Muscle layer of colon (tissue), 2 donors: Measurements from ENCODE around the gene PIERCE2.

Source experiments
- H3K27ac ChIP-seq: one replicate; pipeline ENCODE4 v1.7.0; 2013; ENCODE audit warnings: low read depth, mild to moderate bottlenecking, low read length, moderate library complexity
- H3K27me3 ChIP-seq, 2 donors: one replicate each; pipeline ENCODE4 v1.7.0; 2013; ENCODE audit warnings: low read length in 2 of 2, mild to moderate bottlenecking in 2 of 2; ENCODE audit not compliant: insufficient read depth in 2 of 2, control insufficient read depth in 1 of 2
- H3K36me3 ChIP-seq: one replicate; pipeline ENCODE4 v1.7.0; 2013; ENCODE audit warnings: mild to moderate bottlenecking, low read length; ENCODE audit not compliant: insufficient read depth
- H3K4me1 ChIP-seq: one replicate; pipeline ENCODE4 v1.7.0; 2013; ENCODE audit warnings: mild to moderate bottlenecking, low read length; ENCODE audit not compliant: insufficient read depth
- H3K4me3 ChIP-seq, 2 donors: one replicate each; pipeline ENCODE4 v1.7.0; 2013; ENCODE audit warnings: low read length in 2 of 2, low read depth in 1 of 2, mild to moderate bottlenecking in 1 of 2, moderate library complexity in 1 of 2
- H3K9ac ChIP-seq: one replicate; pipeline ENCODE4 v1.7.0; 2013; ENCODE audit warnings: low read length
- H3K9me3 ChIP-seq: one replicate; pipeline ENCODE4 v1.7.0; 2013; ENCODE audit warnings: mild to moderate bottlenecking, low read length
- donor health status: abdominal sarcoma.
- donor health status: Adenocarcinoma of cecum.

The PIERCE2 gene, protein sequence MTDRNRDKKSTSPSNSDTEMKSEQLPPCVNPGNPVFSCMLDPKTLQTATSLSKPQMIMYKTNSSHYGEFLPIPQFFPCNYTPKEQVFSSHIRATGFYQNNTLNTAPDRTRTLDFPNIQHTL

DNA sequence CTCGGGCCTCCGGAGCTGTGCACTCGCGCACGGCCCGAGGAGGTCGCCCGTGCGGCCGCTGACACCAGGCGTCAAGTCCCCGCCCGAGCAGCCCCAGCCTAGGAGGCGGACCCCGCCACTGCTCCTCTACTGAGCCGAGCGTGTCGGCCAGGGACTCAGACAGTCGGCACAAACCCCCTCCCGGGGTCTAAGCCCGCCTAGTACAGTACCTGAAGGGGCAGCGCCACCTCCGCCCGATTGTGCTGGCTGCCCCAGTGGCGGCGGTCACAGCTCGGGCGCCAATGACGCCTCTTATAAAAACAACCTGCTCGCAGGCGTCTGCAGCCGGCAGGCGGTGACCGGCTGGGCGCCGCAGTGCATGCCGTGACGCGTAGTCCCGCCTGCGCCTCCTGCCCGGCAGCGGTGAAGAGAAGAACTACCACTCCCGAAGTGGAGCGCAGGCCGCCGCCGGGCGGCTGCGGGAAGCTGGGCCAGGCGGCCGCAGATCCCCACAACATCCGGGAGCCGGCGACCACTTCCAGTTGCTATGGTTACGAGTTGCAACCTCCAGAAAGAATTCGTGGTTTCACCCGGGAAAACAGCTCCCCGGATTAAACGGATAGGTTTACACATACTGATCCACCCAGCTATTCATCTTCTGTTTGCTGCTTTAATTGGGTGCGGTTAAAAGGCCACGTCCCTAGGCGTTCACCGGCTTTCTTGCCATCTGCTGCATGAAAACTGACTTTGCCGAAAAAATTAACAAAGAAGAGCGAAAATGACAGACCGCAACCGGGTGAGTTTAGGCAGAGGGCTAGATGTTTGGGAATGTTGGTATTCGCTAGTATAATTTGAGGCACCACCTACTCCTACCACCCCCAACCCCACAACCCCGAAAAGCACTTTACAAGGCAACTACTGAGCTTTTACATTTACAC, at the start of gene PIERCE2, which contains the start of gene CCPG1:
Gene PIERCE2, plus strand, starts transcription at position 484 of the 917 bp plus-strand sequence. Its CDS starts 274 bp downstream, at position 758.
Gene CCPG1, minus strand, starts transcription at position 348 of the 917 bp plus-strand sequence. CDS start 18,935 bp downstream, outside the sequence.
- Histone ChIP-seq H3K27me3 (no peaks in the 10 kb centered on the region), H3K9me3 (no peaks in the 10 kb centered on the region), H3K4me3 (peak within 1 kb of the TSS; percentile 71 to 96), H3K27ac (peak within 1 kb of the TSS; percentile 94), H3K9ac (peak within 1 kb of the TSS; percentile 68), H3K4me1 (peaks cover 4% of the 10 kb centered on the region), H3K36me3 (no peaks in the 10 kb centered on the region)

DNA sequence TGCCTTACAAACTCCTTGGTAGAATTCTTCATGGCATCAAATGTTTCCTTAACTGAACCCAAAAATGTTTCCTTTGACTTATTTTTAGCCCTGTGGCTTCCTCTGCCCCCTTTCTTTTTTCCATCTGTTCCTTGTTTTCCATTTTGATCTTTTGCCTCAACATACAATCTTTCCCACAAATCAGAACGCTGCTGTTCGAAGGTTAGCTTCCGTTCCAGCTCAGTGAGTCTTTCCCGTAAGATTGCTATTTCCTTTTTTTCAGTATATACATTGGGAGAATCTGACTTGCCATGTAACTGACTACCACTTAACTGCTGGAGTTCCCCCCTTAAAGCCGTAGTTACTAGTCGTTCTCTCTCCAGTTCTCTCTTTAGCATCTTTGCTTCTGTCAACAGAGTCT, 48.0 kb upstream of the PIERCE2 start:
- Histone ChIP-seq H3K4me3 (no peak overlapping the region), H3K4me1 (no peaks in the 10 kb centered on the region), H3K27ac (no peak overlapping the region), H3K9me3 (no peaks in the 10 kb centered on the region), H3K36me3 (peaks cover 11% of the 10 kb centered on the region), H3K27me3 (no peaks in the 10 kb centered on the region), H3K9ac (no peak overlapping the region)

DNA sequence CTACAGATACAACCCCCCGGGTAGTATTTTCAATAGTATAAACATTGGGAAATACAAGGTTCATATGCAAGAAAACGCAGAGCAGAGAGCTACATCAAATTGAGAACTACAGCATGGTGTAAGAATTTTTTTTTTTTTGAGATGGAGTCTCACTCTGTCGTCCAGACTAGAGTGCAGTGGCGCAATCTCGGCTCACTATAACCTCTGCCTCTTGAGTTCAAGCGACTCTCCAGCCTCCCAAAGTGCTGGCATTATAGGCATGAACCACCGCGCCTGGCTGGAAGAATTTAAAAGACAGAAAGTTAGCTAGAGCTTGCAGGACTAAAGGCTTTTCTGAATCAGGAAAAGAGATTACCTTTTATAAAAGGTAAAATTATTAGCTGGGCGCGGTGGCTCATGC, 47.2 kb upstream of the PIERCE2 start:
- no peak overlapping the region for H3K4me3 ChIP-seq
- H3K27ac ChIP-seq: no peak overlapping the region
- H3K27me3 ChIP-seq: no peaks in the 10 kb centered on the region
- H3K4me1 ChIP-seq: no peaks in the 10 kb centered on the region
- no peaks in the 10 kb centered on the region for H3K9me3 ChIP-seq
- no peak overlapping the region for H3K9ac ChIP-seq
- H3K36me3 ChIP-seq: peaks cover 11% of the 10 kb centered on the region

DNA sequence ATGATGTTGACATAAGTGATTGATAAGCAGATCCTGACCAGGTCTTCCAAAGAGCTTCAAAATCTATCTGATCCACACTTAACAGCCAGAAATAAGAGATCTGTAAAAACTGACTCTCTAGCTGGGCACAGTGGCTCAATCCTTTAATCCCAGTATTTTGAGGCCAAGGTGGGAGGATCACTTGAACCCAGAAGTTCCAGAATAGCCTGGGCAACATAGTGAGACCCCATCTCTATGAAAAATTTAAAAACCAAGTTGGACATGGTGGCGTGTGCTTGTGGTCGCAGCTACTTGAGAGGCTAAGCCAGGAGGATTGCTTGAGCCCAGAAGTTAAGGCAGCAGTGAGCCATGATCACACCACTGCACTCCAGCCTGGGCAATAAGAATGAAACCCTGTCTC, 45.7 kb upstream of the PIERCE2 start:
- Histone ChIP-seq H3K4me3 (no peak overlapping the region), H3K27me3 (no peaks in the 10 kb centered on the region), H3K36me3 (peaks cover 4% of the 10 kb centered on the region), H3K9me3 (no peaks in the 10 kb centered on the region), H3K9ac (no peak overlapping the region), H3K4me1 (no peaks in the 10 kb centered on the region), H3K27ac (no peak overlapping the region)

DNA sequence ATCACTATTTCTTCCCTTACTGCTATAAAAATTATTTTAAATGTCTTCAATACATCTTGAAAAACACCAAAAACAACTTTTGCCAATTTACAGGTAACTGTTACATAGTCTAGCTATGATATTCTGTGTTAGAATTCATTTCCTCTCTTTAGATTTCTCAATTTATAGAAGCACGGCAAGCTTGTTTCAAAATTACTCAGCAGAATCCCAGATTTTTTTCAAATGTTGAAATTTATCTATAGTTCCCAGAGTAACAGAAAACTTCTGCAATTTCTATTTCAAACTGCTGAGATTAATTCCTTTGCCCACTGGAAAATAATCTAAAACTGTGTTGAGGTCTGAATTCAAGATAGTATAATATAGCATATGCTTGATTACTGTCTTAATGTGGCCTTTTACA, 41.3 kb upstream of the PIERCE2 start:
- H3K9me3 ChIP-seq: no peaks in the 10 kb centered on the region
- no peaks in the 10 kb centered on the region for H3K4me1 ChIP-seq
- H3K27ac ChIP-seq: no peak overlapping the region
- H3K9ac ChIP-seq: no peak overlapping the region
- peaks cover 21% of the 10 kb centered on the region for H3K36me3 ChIP-seq
- no peaks in the 10 kb centered on the region for H3K27me3 ChIP-seq
- H3K4me3 ChIP-seq: no peak overlapping the region

DNA sequence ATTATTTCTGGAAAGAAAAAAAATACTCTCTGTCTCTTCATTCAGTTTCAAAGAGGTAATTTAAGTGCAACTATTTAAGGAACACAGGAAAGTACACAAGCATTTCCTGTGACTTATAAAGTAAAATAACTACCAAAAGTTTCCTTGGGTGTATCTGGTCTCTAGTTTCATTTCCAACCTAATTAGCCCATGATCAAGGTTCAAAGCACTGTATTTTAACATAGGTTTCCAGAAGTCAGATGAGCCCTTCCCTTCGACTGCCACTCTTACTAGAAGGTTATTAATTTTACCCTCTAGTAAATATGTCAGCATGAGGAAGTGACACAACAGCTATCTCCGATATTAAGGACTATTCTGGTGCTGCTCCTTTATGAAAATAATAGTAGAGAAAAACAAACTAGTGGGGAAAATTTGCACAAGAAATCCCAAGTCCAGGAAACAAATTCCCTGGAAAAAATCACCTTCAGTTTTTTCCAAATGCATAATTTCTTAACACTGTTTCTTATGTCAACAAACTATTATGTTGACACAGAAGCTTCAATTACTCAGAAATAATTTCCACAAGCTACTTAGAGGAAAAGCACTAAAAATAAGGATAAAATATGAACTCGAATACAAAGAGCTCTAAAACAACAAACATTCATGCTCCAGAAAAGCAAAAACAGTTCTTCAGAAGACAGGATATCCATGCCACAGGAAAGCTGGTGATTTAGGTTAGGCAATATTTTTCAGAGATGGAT, 35.4 kb upstream of the PIERCE2 start:
- H3K27ac ChIP-seq: no peak overlapping the region
- H3K4me3 ChIP-seq: no peak overlapping the region
- H3K36me3 ChIP-seq: peaks cover 49% of the 10 kb centered on the region
- no peaks in the 10 kb centered on the region for H3K4me1 ChIP-seq
- H3K9me3 ChIP-seq: no peaks in the 10 kb centered on the region
- H3K9ac ChIP-seq: no peak overlapping the region
- no peaks in the 10 kb centered on the region for H3K27me3 ChIP-seq

DNA sequence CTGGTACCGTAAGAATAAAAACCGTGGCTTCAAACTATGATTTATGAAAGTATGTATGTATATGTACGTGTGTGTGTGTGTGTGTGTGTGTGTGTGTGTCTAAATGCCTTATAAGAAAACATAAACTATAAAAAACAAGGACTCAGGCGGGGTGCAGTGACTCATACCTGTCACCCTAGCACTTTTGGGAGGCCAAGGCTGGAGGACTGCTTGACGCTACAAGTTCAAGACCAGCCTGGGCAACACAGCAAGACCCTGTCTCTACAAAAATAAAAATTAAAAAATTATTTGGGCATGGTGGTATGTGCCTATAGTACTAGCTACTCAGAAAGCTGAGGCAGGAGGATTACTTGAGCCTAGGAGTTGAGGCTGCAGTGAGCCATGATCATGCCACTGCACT, 29.2 kb upstream of the PIERCE2 start:
- H3K9me3 ChIP-seq: no peaks in the 10 kb centered on the region
- H3K4me1 ChIP-seq: no peaks in the 10 kb centered on the region
- H3K27ac ChIP-seq: no peak overlapping the region
- H3K4me3 ChIP-seq: no peak overlapping the region
- H3K9ac ChIP-seq: no peak overlapping the region
- H3K27me3 ChIP-seq: no peaks in the 10 kb centered on the region
- peaks cover 24% of the 10 kb centered on the region for H3K36me3 ChIP-seq

DNA sequence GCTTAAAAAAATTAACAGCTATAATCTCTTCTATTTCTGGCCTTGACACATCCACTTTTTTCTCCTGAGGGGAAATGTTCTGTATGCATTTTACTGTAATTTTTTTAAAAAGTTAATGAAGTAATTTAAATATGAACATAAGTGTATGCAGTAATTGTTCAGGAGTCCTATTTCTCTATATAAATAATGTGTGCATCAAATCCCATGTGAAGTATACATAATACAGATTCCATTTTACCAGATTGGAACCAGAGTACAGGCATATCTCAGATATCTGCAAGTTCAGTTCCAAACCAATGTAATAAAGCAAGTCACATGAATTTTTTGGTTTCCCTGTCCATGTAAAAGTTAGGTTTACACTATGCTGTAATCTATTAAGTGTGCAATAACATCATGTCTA, 26.7 kb upstream of the PIERCE2 start:
- peaks cover 15% of the 10 kb centered on the region for H3K36me3 ChIP-seq
- no peaks in the 10 kb centered on the region for H3K4me1 ChIP-seq
- H3K9ac ChIP-seq: no peak overlapping the region
- no peaks in the 10 kb centered on the region for H3K9me3 ChIP-seq
- no peak overlapping the region for H3K4me3 ChIP-seq
- H3K27ac ChIP-seq: no peak overlapping the region
- no peaks in the 10 kb centered on the region for H3K27me3 ChIP-seq

DNA sequence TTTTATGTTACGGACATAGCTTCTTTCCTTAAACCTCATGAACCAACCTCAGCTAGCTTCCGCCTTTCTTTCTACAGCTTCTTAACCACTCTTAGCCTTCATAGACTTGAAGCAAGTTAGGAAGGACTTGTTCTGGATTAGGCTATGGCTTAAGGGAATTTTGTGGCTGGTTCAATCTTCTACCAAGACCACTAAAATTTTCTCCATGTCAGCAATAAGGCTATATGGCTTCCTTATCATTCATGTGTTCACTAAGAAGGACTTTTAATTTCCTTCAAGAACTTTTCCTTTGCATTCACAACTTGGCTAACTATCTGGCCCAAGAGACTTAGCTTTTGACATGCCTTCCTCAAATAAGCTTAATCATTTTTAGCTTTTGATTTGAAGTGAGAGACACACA, 24.6 kb upstream of the PIERCE2 start:
- Histone ChIP-seq H3K4me1 (no peaks in the 10 kb centered on the region), H3K9ac (no peak overlapping the region), H3K27ac (no peak overlapping the region), H3K4me3 (no peak overlapping the region), H3K36me3 (peaks cover 3% of the 10 kb centered on the region), H3K9me3 (no peaks in the 10 kb centered on the region), H3K27me3 (no peaks in the 10 kb centered on the region)

DNA sequence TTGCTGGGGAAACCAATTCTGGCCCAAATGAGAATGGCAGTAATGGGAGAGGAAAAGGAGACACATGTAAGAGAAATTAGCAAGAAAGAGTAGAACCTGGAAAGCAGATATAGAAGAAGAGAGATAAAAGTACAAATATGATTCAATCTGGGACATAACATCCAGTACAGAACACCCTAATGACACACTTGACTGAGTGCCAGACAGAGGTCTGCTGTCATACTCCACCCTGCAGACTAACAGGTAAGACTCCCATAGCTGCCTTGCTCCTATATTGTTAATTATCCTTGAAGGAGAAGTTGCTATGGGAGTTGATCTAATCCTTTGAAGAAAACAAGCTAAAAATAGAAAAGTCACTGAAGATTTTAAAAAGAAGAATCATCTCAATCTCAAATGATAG, 21.3 kb upstream of the PIERCE2 start:
- H3K4me1 ChIP-seq: no peaks in the 10 kb centered on the region
- no peak overlapping the region for H3K4me3 ChIP-seq
- H3K9ac ChIP-seq: no peak overlapping the region
- H3K36me3 ChIP-seq: peaks cover 3% of the 10 kb centered on the region
- H3K27me3 ChIP-seq: no peaks in the 10 kb centered on the region
- no peaks in the 10 kb centered on the region for H3K9me3 ChIP-seq
- no peak overlapping the region for H3K27ac ChIP-seq

DNA sequence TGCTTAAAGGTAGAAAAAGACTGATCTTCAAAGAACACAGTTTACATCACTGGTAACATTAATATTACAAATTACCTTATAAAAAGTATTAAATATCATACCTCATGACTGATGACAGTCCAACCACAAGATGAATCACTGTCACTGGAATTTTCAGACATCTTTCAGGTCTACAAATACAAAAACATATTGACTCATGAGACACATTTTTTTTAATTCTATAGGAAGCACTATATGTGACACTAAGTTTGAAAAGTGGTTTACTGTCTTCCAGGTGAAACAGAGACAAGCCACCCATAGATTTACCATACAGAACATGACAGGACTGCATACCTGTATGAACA, 19.1 kb upstream of the PIERCE2 start:
- no peaks in the 10 kb centered on the region for H3K4me1 ChIP-seq
- no peak overlapping the region for H3K9ac ChIP-seq
- no peaks in the 10 kb centered on the region for H3K9me3 ChIP-seq
- no peak overlapping the region for H3K27ac ChIP-seq
- peaks cover 3% of the 10 kb centered on the region for H3K36me3 ChIP-seq
- H3K27me3 ChIP-seq: no peaks in the 10 kb centered on the region
- H3K4me3 ChIP-seq: no peak overlapping the region
